Natural killer cell (primary cell): Measurements from ENCODE around the gene SGF29. TPM values are rescaled to one million over a fixed set of nuclear protein-coding genes. Genes with fewer than 3 reads are reported as not detected.

Experiments
- ATAC-seq, 3 donors: fragments of 150-1000 bp in 2 of 3; fragments of 200-7000 bp in 1 of 3; cut with Tn5 transposase; 1 replicate in 1 of 3; 2 replicates in 2 of 3; pipeline ENCODE4 v1.10.0; 2021; ENCODE audit warnings: mild to moderate bottlenecking in 2 of 3, moderate library complexity in 2 of 3
- DNase-seq, 2 donors: peaks; one replicate each; pipeline versions ENCODE4 v3.0.0 to v3.0.0-alpha.2; 2013 to 2021; ENCODE audit warnings: mixed read lengths in 1 of 2
- H3K27ac ChIP-seq: one replicate; pipeline ENCODE4 v1.5.1; 2013; ENCODE audit warnings: mild to moderate bottlenecking, low read length
- H3K27me3 ChIP-seq: one replicate; pipeline ENCODE4 v1.6.1; 2013; ENCODE audit warnings: low read length; ENCODE audit not compliant: control insufficient read depth, insufficient read depth
- H3K36me3 ChIP-seq: one replicate; pipeline ENCODE4 v1.6.1; 2013; ENCODE audit warnings: low read length; ENCODE audit not compliant: control insufficient read depth, insufficient read depth
- H3K4me1 ChIP-seq: one replicate; pipeline ENCODE4 v1.6.1; 2013; ENCODE audit warnings: low read length; ENCODE audit not compliant: control insufficient read depth, insufficient read depth
- H3K4me3 ChIP-seq: one replicate; pipeline ENCODE4 v1.5.1; 2013; ENCODE audit warnings: low read length
- H3K9me3 ChIP-seq: one replicate; pipeline ENCODE4 v1.6.1; 2013; ENCODE audit warnings: low read length; ENCODE audit not compliant: control insufficient read depth, insufficient read depth
- H3K27ac Mint-ChIP-seq, 2 donors: one replicate each; pipeline ENCODE4 v1.8.0; 2022; ENCODE audit warnings: mild to moderate bottlenecking in 2 of 2, mixed read lengths in 2 of 2, moderate library complexity in 1 of 2
- H3K27me3 Mint-ChIP-seq, 2 donors: one replicate each; pipeline ENCODE4 v1.8.0; 2022; ENCODE audit warnings: low read depth in 2 of 2, mixed read lengths in 2 of 2
- H3K36me3 Mint-ChIP-seq: one replicate; pipeline ENCODE4 v1.8.0; 2022; ENCODE audit warnings: mixed read lengths
- H3K4me1 Mint-ChIP-seq, 2 donors: one replicate each; pipeline ENCODE4 v1.8.0; 2022; ENCODE audit warnings: mixed read lengths in 2 of 2
- H3K4me3 Mint-ChIP-seq: one replicate; pipeline ENCODE4 v1.8.0; 2022; ENCODE audit warnings: mild to moderate bottlenecking, moderate library complexity, mixed read lengths
- H3K9me3 Mint-ChIP-seq, 2 donors: one replicate each; pipeline ENCODE4 v1.8.0; 2022; ENCODE audit warnings: mixed read lengths in 2 of 2
- WGBS: methylation state at CpG from one replicate; pipeline ENCODE4 v1.1.7; 2013; ENCODE audit warnings: missing lambda C conversion rate; ENCODE audit not compliant: insufficient coverage; 5-methylcytosine and 5-hydroxymethylcytosine counted together
- intact Hi-C: fragments of 100-400 bp; cut with micrococcal nuclease; formaldehyde crosslinking; loops from one replicate; pipeline ENCODE4 v1.14.2; 2022
- total RNA-seq, 4 donors: library from RNA; stranded (reverse); fragments of 120-200 nt in 1 of 4; gene quantifications; one replicate each; pipeline versions ENCODE4 v1.2.3 to v1.2.4, GENCODE V29; 2013 to 2022
- TF ChIP-seq, protein P1 (sequence below): fragments of 200-600 bp; IDR thresholded peaks from one replicate; pipeline ENCODE4 v1.8.0; 2022; ENCODE audit warnings: antibody characterized with exemption

Gene SGF29
- total RNA-seq, 3 donors from 2014 or later (not counting 1 experiment from before 2014, with no cell fraction given), result 31.6 to 45.1 (median 43.1) TPM

GRCh38 chr16:28586466-28586865 lies 32.7 kb downstream of the SGF29 start:
- Histone ChIP-seq H3K27me3 (no peaks in the 10 kb centered on the region), H3K4me1 (no peaks in the 10 kb centered on the region), H3K9me3 (no peaks in the 10 kb centered on the region), H3K4me3 (no peak overlapping the region), H3K27ac (no peak overlapping the region), H3K36me3 (peaks cover 67% of the 10 kb centered on the region)
- Mint-ChIP-seq H3K27ac (no peak overlapping the region), H3K4me1 (peaks cover 0 to 7% of the 10 kb centered on the region in 2 donors), H3K4me3 (no peak overlapping the region), H3K36me3 (peaks cover 7% of the 10 kb centered on the region), H3K27me3 (no peaks in the 10 kb centered on the region), H3K9me3 (no peaks in the 10 kb centered on the region)
- WGBS, result 97% methylated on average over 3 of the region's 3 CpGs
- TF ChIP-seq, protein P1, sequence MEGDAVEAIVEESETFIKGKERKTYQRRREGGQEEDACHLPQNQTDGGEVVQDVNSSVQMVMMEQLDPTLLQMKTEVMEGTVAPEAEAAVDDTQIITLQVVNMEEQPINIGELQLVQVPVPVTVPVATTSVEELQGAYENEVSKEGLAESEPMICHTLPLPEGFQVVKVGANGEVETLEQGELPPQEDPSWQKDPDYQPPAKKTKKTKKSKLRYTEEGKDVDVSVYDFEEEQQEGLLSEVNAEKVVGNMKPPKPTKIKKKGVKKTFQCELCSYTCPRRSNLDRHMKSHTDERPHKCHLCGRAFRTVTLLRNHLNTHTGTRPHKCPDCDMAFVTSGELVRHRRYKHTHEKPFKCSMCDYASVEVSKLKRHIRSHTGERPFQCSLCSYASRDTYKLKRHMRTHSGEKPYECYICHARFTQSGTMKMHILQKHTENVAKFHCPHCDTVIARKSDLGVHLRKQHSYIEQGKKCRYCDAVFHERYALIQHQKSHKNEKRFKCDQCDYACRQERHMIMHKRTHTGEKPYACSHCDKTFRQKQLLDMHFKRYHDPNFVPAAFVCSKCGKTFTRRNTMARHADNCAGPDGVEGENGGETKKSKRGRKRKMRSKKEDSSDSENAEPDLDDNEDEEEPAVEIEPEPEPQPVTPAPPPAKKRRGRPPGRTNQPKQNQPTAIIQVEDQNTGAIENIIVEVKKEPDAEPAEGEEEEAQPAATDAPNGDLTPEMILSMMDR, result no peak
- ATAC-seq, result no peak
- no peak for DNase-seq
- intact Hi-C loops, result no loop called here

DNA sequence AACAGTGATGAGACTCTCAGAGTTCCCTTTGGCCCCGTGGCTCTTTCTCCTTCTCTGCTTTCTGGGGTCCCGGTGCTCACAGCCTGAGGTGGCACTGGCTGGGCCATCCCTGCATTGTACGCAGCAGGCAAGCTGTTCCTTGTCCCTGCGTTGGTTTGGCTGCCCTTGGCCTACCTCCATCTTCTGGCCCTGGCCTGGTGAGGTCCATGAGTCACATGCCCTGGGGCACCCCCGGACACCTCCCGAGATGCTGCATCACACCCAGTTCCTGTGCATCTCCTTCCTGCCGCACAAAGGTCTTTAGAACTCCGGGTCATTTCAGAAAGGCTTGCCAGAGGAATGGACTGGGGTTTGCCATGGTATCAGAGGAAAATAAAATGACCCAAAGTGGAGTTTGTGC lies 33.7 kb downstream of the SGF29 start:
- H3K4me3 Mint-ChIP-seq, result no peak overlapping the region
- Histone ChIP-seq H3K36me3 (peaks cover 64% of the 10 kb centered on the region), H3K4me1 (no peaks in the 10 kb centered on the region), H3K9me3 (no peaks in the 10 kb centered on the region), H3K27ac (no peak overlapping the region), H3K4me3 (no peak overlapping the region), H3K27me3 (no peaks in the 10 kb centered on the region)
- TF ChIP-seq, protein P1, result no peak
- H3K36me3 Mint-ChIP-seq, result peaks cover 7% of the 10 kb centered on the region
- no peak for ATAC-seq
- DNase-seq, result no peak
- intact Hi-C loops, result no loop called here
- H3K4me1 Mint-ChIP-seq, result peaks cover 0 to 7% of the 10 kb centered on the region in 2 donors
- 97% methylated on average over 8 of the region's 8 CpGs for WGBS
- H3K27me3 Mint-ChIP-seq, result no peaks in the 10 kb centered on the region
- no peak overlapping the region for H3K27ac Mint-ChIP-seq
- H3K9me3 Mint-ChIP-seq, result no peaks in the 10 kb centered on the region

DNA sequence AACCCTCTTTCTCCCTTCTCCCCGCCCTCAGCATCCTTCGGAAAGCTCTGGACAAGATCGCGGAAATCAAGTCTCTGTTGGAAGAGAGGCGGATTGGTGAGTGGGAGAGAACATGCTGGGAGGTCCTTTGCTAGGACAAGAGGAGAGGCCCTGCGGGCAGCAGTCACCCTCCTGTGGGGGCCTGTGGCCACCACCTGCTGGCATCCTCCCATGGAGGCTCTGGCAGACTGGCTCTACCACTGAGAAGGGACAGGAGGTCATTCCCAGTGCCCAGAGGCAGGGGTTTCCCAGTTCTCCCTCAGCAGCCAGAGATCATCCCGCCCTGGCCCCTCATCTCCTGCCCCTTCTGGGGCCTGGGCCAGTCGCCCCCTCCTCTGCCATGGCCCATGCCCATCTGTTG lies 35.3 kb downstream of the SGF29 start:
- no peak overlapping the region for H3K4me3 ChIP-seq
- TF ChIP-seq, protein P1, result no peak
- Mint-ChIP-seq H3K9me3 (no peaks in the 10 kb centered on the region), H3K27ac (no peak overlapping the region), H3K4me3 (no peak overlapping the region), H3K36me3 (peaks cover 7% of the 10 kb centered on the region), H3K4me1 (peaks cover 0 to 6% of the 10 kb centered on the region in 2 donors), H3K27me3 (no peaks in the 10 kb centered on the region)
- no peaks in the 10 kb centered on the region for H3K4me1 ChIP-seq
- DNase-seq, result no peak
- H3K27ac ChIP-seq, result no peak overlapping the region
- WGBS, result 99% methylated on average over 8 of the region's 8 CpGs
- intact Hi-C loops, result no loop called here
- peaks cover 59% of the 10 kb centered on the region for H3K36me3 ChIP-seq
- ATAC-seq, result no peak
- no peaks in the 10 kb centered on the region for H3K27me3 ChIP-seq
- H3K9me3 ChIP-seq, result no peaks in the 10 kb centered on the region

GRCh38 chr16:28589930-28590329 lies 36.2 kb downstream of the SGF29 start:
- Mint-ChIP-seq H3K27ac (no peak overlapping the region), H3K36me3 (peaks cover 7% of the 10 kb centered on the region), H3K9me3 (no peaks in the 10 kb centered on the region), H3K4me1 (peaks cover 0 to 6% of the 10 kb centered on the region in 2 donors), H3K4me3 (no peak overlapping the region), H3K27me3 (no peaks in the 10 kb centered on the region)
- TF ChIP-seq, protein P1, result no peak
- Histone ChIP-seq H3K27ac (no peak overlapping the region), H3K27me3 (no peaks in the 10 kb centered on the region), H3K4me1 (no peaks in the 10 kb centered on the region), H3K9me3 (no peaks in the 10 kb centered on the region), H3K36me3 (peaks cover 56% of the 10 kb centered on the region), H3K4me3 (no peak overlapping the region)
- ATAC-seq (no peak), DNase-seq (no peak)
- 99% methylated on average over 13 of the region's 13 CpGs for WGBS
- intact Hi-C loops, result no loop called here
